Inflammatory macrophage treated with lipopolysaccharide for 4 hours (primary cell): ENCODE data around the gene CELF2.

Source experiments
- DNase-seq: peaks from one replicate; pipeline ENCODE4 v3.0.0-alpha.2; 2020

The CELF2 gene

GRCh38 chr10:11063856-11064255, 46.2 kb downstream of the CELF2 start:
- no peak for DNase-seq

- DNase-seq = no peak
Observed at GRCh38 chr10:11064832-11065231, 47.2 kb downstream of the CELF2 start.

- DNase-seq = no peak
Observed at GRCh38 chr10:11065567-11065966, 47.9 kb downstream of the CELF2 start.

GRCh38 chr10:11066520-11066919, 48.8 kb downstream of the CELF2 start:
- no peak for DNase-seq

- DNase-seq = no peak
Observed at GRCh38 chr10:11068861-11069633, 51.4 kb downstream of the CELF2 start.

- DNase-seq = no peak
Observed at GRCh38 chr10:11073410-11073809, 55.7 kb downstream of the CELF2 start.

- no peak for DNase-seq
Observed at GRCh38 chr10:11074536-11075267, 57.0 kb downstream of the CELF2 start.

- no peak for DNase-seq
Observed at GRCh38 chr10:11076221-11076620, 58.5 kb downstream of the CELF2 start.

GRCh38 chr10:11080564-11080984, 62.9 kb downstream of the CELF2 start:
- no peak for DNase-seq

GRCh38 chr10:11081408-11081807, 63.7 kb downstream of the CELF2 start:
- DNase-seq = no peak

GRCh38 chr10:11082526-11082925, 64.9 kb downstream of the CELF2 start:
- no peak for DNase-seq

GRCh38 chr10:11083051-11083450, 65.4 kb downstream of the CELF2 start:
- DNase-seq = no peak

- no peak for DNase-seq
Observed at GRCh38 chr10:11085545-11085944, 67.9 kb downstream of the CELF2 start.

GRCh38 chr10:11086177-11086840, 68.6 kb downstream of the CELF2 start:
- no peak for DNase-seq

- DNase-seq = no peak
Observed at GRCh38 chr10:11087372-11087771, 69.7 kb downstream of the CELF2 start.

GRCh38 chr10:11088709-11089108, 71.0 kb downstream of the CELF2 start:
- no peak for DNase-seq

GRCh38 chr10:11089272-11089671, 71.6 kb downstream of the CELF2 start:
- DNase-seq = no peak

- DNase-seq = no peak
Observed at GRCh38 chr10:11091517-11092102, 73.9 kb downstream of the CELF2 start.

GRCh38 chr10:11093771-11094736, 76.4 kb downstream of the CELF2 start:
- DNase-seq = no peak

GRCh38 chr10:11095374-11095801, 77.7 kb downstream of the CELF2 start:
- DNase-seq = no peak

- DNase-seq = no peak
Observed at GRCh38 chr10:11096422-11096821, 78.8 kb downstream of the CELF2 start.

- no peak for DNase-seq
Observed at GRCh38 chr10:11097686-11098085, 80.0 kb downstream of the CELF2 start.
